Choroid plexus epithelial cell (primary cell): ENCODE results near the gene ALK.

ENCODE experiments used
- DNase-seq: peaks from one replicate; pipeline ENCODE4 v3.0.0-alpha.2; 2010; ENCODE audit warnings: low read depth
- H3K4me3 ChIP-seq: 2 replicates; pipeline ENCODE4 v1.5.1; 2011; ENCODE audit warnings: low read depth, mild to moderate bottlenecking, control low read depth, low read length, moderate library complexity
- TF ChIP-seq, protein P1 (sequence below): conservative IDR thresholded peaks from 2 replicates; pipeline ENCODE4 v1.5.1; 2011; ENCODE audit warnings: low read depth, mild to moderate bottlenecking, control low read depth, inconsistent platforms, low read length, moderate library complexity

The ALK gene

DNA sequence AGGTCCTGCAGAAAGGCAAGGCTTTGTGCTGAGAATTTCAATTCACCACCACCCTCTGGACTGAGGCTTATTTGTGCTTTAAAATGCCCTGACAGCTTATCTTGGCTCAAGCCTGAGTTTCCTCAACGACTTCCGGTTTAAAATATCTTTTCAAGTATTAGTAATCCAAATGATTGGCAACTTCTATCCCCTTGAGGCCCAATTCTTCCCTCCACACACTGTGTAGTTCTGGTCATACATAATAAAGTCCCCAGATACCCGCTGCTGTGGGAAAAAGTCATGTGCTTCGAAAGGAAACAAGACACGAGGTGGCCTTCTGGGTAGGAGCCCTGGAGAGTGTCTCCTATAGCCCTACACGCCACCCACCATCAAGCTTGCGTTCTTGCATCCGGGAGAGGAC, 393.4 kb downstream of the ALK start:
- peak; percentile 38 for DNase-seq
- H3K4me3 ChIP-seq: no peak overlapping the region
- TF ChIP-seq, protein P1, sequence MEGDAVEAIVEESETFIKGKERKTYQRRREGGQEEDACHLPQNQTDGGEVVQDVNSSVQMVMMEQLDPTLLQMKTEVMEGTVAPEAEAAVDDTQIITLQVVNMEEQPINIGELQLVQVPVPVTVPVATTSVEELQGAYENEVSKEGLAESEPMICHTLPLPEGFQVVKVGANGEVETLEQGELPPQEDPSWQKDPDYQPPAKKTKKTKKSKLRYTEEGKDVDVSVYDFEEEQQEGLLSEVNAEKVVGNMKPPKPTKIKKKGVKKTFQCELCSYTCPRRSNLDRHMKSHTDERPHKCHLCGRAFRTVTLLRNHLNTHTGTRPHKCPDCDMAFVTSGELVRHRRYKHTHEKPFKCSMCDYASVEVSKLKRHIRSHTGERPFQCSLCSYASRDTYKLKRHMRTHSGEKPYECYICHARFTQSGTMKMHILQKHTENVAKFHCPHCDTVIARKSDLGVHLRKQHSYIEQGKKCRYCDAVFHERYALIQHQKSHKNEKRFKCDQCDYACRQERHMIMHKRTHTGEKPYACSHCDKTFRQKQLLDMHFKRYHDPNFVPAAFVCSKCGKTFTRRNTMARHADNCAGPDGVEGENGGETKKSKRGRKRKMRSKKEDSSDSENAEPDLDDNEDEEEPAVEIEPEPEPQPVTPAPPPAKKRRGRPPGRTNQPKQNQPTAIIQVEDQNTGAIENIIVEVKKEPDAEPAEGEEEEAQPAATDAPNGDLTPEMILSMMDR: no peak

DNA sequence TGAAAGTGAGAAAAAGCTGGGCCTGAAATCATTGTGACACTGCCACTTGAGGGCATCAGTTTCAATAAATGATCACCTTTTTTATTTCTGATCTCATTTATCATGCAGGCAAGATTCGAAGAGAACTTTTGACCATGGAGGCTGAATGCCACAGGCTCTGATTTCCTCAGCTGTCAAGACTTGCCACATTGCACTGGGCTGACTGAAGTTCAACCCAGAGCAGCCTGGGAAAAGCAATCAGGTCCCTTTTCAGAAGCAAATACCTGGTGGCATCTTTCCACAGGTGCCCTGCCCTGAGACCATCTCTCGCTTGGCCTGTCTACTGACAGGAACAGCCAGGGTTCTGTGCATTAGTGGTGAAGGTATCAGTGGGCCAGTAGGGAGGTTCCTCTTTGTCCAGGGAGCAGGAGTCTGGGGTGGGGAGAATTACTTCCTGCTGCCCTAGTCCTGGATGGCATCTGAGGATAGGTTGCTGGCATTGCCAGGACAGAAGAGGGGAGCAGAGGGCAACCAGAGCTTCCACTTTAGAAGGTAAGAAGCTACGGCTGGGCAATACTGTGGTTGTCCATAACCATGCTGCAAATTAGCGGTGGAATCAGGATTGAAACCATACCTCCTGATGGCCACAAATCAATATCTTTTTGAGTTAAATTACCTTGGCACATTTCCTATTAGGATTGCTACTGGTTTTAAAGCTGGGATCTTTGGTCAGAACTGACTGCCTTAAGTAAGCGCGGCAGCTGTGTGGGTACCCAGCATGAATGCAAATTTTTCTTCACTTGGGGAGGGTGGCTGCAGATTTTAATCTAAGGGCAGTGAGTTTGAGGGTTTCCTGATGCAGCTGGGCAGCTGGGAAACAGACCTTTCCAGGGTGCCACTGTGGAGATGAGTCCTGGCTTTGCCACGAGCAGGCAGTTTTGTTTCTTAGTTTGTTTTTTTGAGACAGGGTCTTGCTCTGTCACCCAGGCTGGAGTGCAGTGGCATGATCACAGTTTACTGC, 394.5 kb downstream of the ALK start:
- no peak for DNase-seq
- TF ChIP-seq, protein P1: no peak
- no peak overlapping the region for H3K4me3 ChIP-seq

DNA sequence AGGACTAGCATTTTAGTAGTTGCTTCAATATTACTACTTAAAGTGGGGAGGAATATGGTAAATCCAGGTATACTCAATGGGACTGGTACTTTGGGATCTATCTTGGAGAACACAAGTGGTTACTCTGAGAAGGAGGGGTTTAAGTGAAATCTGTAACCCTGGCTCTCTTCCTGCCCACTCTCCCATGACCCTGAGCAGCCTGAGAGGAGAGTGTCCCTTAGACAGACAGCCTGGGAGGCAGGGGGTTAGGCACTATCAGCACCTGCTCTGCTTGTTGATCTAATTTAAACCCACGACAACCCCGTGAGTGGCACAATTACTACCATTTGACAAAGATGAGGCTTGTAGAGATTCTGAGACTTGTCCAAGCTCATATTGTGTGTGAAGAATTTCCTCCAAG, 395.5 kb downstream of the ALK start:
- DNase-seq: no peak
- no peak overlapping the region for H3K4me3 ChIP-seq
- TF ChIP-seq, protein P1: no peak

DNA sequence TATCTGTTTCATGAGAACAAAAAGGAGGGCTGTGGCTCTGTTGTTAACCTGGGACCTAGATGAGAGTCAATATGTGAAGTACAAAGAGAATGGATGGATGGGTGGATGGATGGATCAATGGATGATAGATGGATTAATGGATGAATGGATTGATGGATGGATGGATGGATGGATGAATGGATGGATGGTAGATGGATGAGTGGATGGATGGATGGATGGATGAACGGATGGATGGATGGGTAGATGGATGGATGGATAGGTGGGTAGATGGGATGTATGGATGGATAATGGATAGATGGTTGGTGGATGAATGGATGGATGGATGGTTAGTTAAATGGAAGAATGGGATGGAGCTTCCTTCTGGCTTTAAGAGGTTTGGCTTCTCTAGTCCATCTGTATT, 396.7 kb downstream of the ALK start:
- no peak overlapping the region for H3K4me3 ChIP-seq
- no peak for DNase-seq
- TF ChIP-seq, protein P1: no peak

DNA sequence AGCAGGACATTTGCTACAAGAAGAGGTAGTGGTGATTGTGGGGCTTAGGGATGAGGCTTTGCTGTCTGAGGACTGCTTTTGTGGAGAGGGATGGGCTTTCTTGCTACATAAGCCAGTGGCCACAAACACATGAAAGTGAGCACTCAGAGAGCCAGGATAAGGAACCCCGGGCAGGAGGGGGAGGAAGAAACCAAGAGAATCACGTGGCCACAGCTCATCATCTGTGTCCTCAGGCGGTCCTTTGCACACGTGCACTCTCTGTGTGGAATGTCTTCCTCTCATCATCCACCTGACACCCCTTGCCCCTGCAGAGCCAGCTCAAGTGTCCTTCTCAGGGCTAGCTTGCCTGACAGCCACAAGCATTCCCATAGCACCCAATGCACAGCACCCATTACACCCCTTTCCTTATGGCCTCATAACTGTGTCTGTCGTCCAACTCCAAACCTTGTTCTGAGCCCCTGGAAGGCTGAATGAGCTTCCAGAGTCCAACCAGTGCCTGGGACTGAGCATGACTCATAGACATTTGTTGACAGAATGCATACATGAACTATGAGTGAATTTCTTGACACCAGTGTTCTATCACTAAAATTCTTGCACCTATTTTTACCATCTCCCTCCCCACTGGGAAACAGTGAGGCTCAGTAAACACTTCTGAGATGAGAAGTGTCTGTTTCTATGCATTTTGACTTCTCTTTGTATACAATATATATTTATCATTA, 398.3 kb downstream of the ALK start:
- H3K4me3 ChIP-seq: no peak overlapping the region
- TF ChIP-seq, protein P1: no peak
- peak; percentile 89 for DNase-seq

DNA sequence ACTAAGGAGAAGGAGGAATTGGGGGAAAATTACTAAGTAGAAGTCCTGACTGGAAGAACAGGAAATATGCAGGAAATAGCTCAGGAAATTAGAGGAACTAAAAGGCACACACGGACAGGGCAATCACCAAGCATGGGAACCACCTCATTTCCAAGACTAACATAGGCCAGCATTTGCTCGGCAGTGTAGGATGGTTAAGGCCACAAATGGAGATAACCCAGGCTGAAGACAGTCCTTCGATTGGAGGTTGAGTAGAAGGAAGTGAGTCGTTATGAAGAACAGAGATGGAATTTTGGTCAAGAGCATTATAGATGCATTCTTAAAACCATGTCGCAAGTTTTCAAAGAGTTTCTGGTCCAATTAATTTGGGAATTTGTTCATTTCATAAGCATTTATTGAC, 401.4 kb downstream of the ALK start:
- peak; percentile 39 for DNase-seq
- TF ChIP-seq, protein P1: no peak

More for the DNA sequence above, 401.4 kb downstream of the ALK start:
- no peak overlapping the region for H3K4me3 ChIP-seq
